Type B pancreatic cell (in vitro differentiated cells): ENCODE results near the gene ADARB2. TPM values are rescaled to one million over a fixed set of nuclear protein-coding genes. Genes with fewer than 3 reads are reported as not detected.

Experiments used
- DNase-seq: peaks from one replicate; pipeline ENCODE4 v3.0.0; 2021; ENCODE audit warnings: mixed read lengths; ENCODE audit not compliant: unreplicated experiment; ENCODE audit errors: extremely low spot score
- H3K27ac Mint-ChIP-seq: 2 replicates; pipeline ENCODE4 v1.8.0; 2021; ENCODE audit warnings: mild to moderate bottlenecking, mixed read lengths
- H3K27me3 Mint-ChIP-seq: 2 replicates; pipeline ENCODE4 v1.8.0; 2021; ENCODE audit warnings: mixed read lengths
- H3K36me3 Mint-ChIP-seq: 2 replicates; pipeline ENCODE4 v1.8.0; 2021; ENCODE audit warnings: mixed read lengths
- H3K4me1 Mint-ChIP-seq: one replicate; pipeline ENCODE4 v1.8.0; 2021; ENCODE audit warnings: mixed read lengths; ENCODE audit not compliant: unreplicated experiment
- H3K4me3 Mint-ChIP-seq: 2 replicates; pipeline ENCODE4 v1.8.0; 2021; ENCODE audit warnings: mild to moderate bottlenecking, mixed read lengths
- H3K9me3 Mint-ChIP-seq: 2 replicates; pipeline ENCODE4 v1.8.0; 2021; ENCODE audit warnings: mixed read lengths
- CTCF ChIP-seq: fragments of 200-600 bp; sonication (generic); conservative IDR thresholded peaks from 2 replicates; pipeline ENCODE4 v1.5.0; 2021; ENCODE audit warnings: antibody characterized with exemption, mild to moderate bottlenecking
- total RNA-seq: library from RNA; stranded (reverse); gene quantifications from 2 replicates; pipeline ENCODE4 v1.2.1, GENCODE V29; 2021; ENCODE audit warnings: low replicate concordance

Gene ADARB2
- total RNA-seq, 1 donor from 2014 or later: 4.9 TPM

DNA sequence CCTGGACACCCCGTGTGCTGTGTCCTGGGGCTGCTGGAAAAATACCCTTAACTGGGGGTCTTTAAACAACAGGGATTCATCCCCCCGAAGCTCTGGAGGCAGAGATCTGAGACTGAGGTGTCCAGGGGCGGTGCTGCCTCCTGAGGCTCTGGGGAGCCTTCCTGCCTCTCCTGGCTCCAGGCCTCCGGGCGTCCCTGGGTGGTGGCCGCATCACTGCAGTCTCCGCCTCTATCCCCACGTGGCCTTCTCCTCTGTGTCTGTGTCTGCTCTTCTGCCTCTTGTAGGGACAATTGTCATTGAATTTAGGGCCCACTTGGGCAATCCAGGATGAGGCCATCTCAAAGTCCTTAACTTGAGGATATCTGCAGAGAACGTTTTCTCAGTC lies 464.6 kb downstream of the ADARB2 start:
- Mint-ChIP-seq H3K27me3 (peaks cover 5% of the 10 kb centered on the region), H3K4me3 (no peak overlapping the region), H3K4me1 (peaks cover 32% of the 10 kb centered on the region), H3K9me3 (no peaks in the 10 kb centered on the region), H3K36me3 (no peaks in the 10 kb centered on the region), H3K27ac (no peak overlapping the region)
- no peak for DNase-seq
- no peak for TF ChIP-seq CTCF

DNA sequence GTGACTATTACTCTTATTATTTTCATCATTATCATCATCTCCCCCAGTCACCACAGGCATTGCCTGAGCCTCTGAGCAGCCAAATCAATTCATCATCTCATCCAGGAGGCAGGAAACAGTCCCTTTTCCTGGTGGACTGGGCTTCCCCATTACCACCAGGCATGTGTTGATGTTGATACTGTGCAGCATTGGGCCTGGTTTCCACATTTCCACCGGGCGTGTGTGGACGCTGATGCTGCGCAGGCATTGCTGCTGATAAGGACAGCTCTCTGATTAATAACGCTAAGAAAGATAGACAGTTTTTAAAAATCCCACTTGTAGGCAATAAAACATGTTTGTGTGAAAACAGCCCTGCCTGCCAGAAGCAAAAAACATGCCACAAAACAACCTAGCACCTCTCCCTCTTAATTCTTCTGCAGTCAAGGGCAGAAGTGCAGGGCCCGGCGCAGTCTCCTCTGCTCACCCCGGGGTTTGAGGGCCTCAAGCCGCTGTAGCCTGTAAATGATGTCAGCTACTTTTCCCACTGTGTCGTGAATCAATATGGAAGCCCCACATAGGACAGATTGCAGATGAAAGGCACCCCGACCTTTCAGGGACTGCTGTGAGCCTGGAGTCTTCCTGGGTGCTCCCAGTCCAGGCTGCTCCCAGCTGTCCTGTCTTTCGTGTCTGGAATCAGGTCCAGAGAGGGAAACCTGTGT lies 465.1 kb downstream of the ADARB2 start:
- no peak for DNase-seq
- Mint-ChIP-seq H3K9me3 (no peaks in the 10 kb centered on the region), H3K4me1 (peaks cover 32% of the 10 kb centered on the region), H3K27ac (no peak overlapping the region), H3K36me3 (no peaks in the 10 kb centered on the region), H3K4me3 (no peak overlapping the region), H3K27me3 (peaks cover 6% of the 10 kb centered on the region)
- TF ChIP-seq CTCF: no peak

- H3K4me3 Mint-ChIP-seq: no peak overlapping the region
- no peak for DNase-seq
- H3K4me1 Mint-ChIP-seq: peaks cover 32% of the 10 kb centered on the region
- H3K9me3 Mint-ChIP-seq: no peaks in the 10 kb centered on the region
- H3K36me3 Mint-ChIP-seq: no peaks in the 10 kb centered on the region
- no peak for TF ChIP-seq CTCF
- no peak overlapping the region for H3K27ac Mint-ChIP-seq
- peaks cover 5% of the 10 kb centered on the region for H3K27me3 Mint-ChIP-seq
Observed at GRCh38 chr10:1270906-1271305, 466.4 kb downstream of the ADARB2 start.

DNA sequence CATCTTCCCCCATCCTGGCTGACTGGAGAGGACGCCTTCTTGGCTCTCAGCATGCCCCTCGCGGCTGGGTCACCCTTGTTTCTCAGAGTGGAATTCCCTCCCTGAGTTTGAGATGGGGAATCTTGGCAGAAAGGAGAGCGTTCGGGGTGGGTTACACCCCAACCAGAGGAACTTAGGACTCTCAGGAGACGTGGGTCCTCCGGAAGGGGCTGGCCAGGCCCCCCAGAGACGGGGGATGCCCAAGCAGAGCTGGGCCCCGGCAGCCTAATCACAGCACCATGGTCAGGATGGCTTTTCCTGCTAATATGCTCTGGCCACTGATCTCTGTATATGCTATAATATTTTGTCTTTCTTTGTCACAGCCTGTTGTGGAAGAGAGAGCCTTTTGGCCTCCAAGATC lies 466.8 kb downstream of the ADARB2 start:
- peaks cover 5% of the 10 kb centered on the region for H3K27me3 Mint-ChIP-seq
- peaks cover 32% of the 10 kb centered on the region for H3K4me1 Mint-ChIP-seq
- H3K9me3 Mint-ChIP-seq: no peaks in the 10 kb centered on the region
- H3K36me3 Mint-ChIP-seq: no peaks in the 10 kb centered on the region
- H3K4me3 Mint-ChIP-seq: no peak overlapping the region
- DNase-seq: no peak
- no peak overlapping the region for H3K27ac Mint-ChIP-seq
- no peak for TF ChIP-seq CTCF

GRCh38 chr10:1268831-1269230 lies 468.5 kb downstream of the ADARB2 start:
- Mint-ChIP-seq H3K9me3 (no peaks in the 10 kb centered on the region), H3K27me3 (peaks cover 9% of the 10 kb centered on the region), H3K4me3 (no peak overlapping the region), H3K4me1 (peaks cover 35% of the 10 kb centered on the region), H3K27ac (no peak overlapping the region), H3K36me3 (no peaks in the 10 kb centered on the region)
- TF ChIP-seq CTCF: peak; percentile 47
- no peak for DNase-seq
